Endothelial cell of umbilical vein (primary cell): ENCODE measurements around the gene EAF1. TPM values are rescaled to one million over a fixed set of nuclear protein-coding genes. Genes with fewer than 3 reads are reported as not detected.

Experiments
- BruUV-seq: library from RNA; stranded (reverse); fragments of 400-500 nt; replicated peaks from 2 replicates; lab custom pipeline; 2021; lab: Mats Ljungman, UMichigan
- CTCF ChIA-PET: fragments of 300-600, 350-600 bp; sonication (Branson Sonifier 250); formaldehyde crosslinking; loops from one replicate; lab custom pipeline; 2021; ENCODE audit warnings: antibody characterized with exemption, inconsistent platforms; lab: Charles Lee
- POLR2A ChIA-PET: fragments of 300-600, 350-600 bp; sonication (Branson Sonifier 250); formaldehyde crosslinking; loops from one replicate; lab custom pipeline; 2021; ENCODE audit warnings: antibody characterized with exemption, inconsistent platforms; lab: Charles Lee
- DNase-seq: peaks from one replicate; pipeline ENCODE4 v3.0.0-alpha.2; 2011; ENCODE audit warnings: low read depth, low spot score
- FAIRE-seq: peaks from 2 replicates; lab custom pipeline; 2011; peaks lifted over from hg19 to GRCh38; lab: Jason Lieb, UNC
- H2AFZ ChIP-seq: 2 replicates; pipeline ENCODE4 v1.6.0; 2012; ENCODE audit warnings: low read depth, low read length, control low read depth, inconsistent platforms
- H3K27ac ChIP-seq: 2 replicates; pipeline ENCODE4 v1.5.1; 2011; ENCODE audit warnings: low read depth, mild to moderate bottlenecking, control low read depth, low read length, moderate library complexity; ENCODE audit not compliant: insufficient read depth
- H3K27me3 ChIP-seq, 2 experiments: 2 replicates each; pipeline versions ENCODE4 v1.6.0 to v1.6.1; 2011; ENCODE audit warnings: low read length in 2 of 2, mixed read lengths in 1 of 2; ENCODE audit not compliant: control insufficient read depth in 2 of 2, insufficient read depth in 2 of 2
- H3K36me3 ChIP-seq, 2 experiments: 2 replicates in 1 of 2; 3 replicates in 1 of 2; pipeline ENCODE4 v1.5.1; 2011; ENCODE audit warnings: low read length in 2 of 2, mild to moderate bottlenecking in 1 of 2, moderate library complexity in 1 of 2; ENCODE audit not compliant: control insufficient read depth in 2 of 2, insufficient read depth in 2 of 2; ENCODE audit errors: extremely low read depth in 1 of 2
- H3K4me1 ChIP-seq: 3 replicates; pipeline ENCODE4 v1.5.1; 2011; ENCODE audit warnings: mild to moderate bottlenecking, low read length; ENCODE audit not compliant: control insufficient read depth, insufficient read depth; ENCODE audit errors: extremely low read depth
- H3K4me2 ChIP-seq: 2 replicates; pipeline ENCODE4 v1.6.1; 2011; ENCODE audit warnings: low read length, control low read depth, mixed read lengths; ENCODE audit not compliant: insufficient read depth
- H3K4me3 ChIP-seq, 3 experiments: fragments of 200-600 bp in 1 of 3; sonication (generic), shearing (Covaris generic) in 1 of 3; replicated peaks in 1 of 3; 2 replicates each; pipeline ENCODE4 v1.5.1; 2011 to 2016; ENCODE audit warnings: control low read depth in 3 of 3, low read length in 3 of 3, mild to moderate bottlenecking in 2 of 3, inconsistent platforms in 1 of 3, low read depth in 1 of 3, moderate library complexity in 1 of 3; ENCODE audit not compliant: insufficient read depth in 1 of 3
- H3K79me2 ChIP-seq: 2 replicates; pipeline ENCODE4 v1.6.0; 2012; ENCODE audit warnings: low read length, inconsistent platforms; ENCODE audit not compliant: control insufficient read depth, insufficient read depth
- H3K9ac ChIP-seq: replicated peaks from 2 replicates; pipeline ENCODE3; 2011; ENCODE audit warnings: low read length, control low read depth; ENCODE audit not compliant: insufficient read depth; ENCODE audit errors: extremely low read depth
- H3K9me1 ChIP-seq: replicated peaks from 3 replicates; pipeline ENCODE4 v1.6.0; 2011; ENCODE audit warnings: mild to moderate bottlenecking, low read length; ENCODE audit not compliant: control insufficient read depth, insufficient read depth; ENCODE audit errors: extremely low read depth
- H3K9me3 ChIP-seq: replicated peaks from 2 replicates; pipeline ENCODE4 v1.5.1; 2012; ENCODE audit warnings: low read length, inconsistent platforms; ENCODE audit not compliant: control insufficient read depth, insufficient read depth
- H4K20me1 ChIP-seq: replicated peaks from 2 replicates; pipeline ENCODE3; 2011; ENCODE audit warnings: mild to moderate bottlenecking, low read length; ENCODE audit not compliant: control insufficient read depth, insufficient read depth; ENCODE audit errors: extremely low read depth
- CTCF ChIP-seq, 2 donors: IDR thresholded peaks; 1 replicate in 1 of 2; 2 replicates in 1 of 2; pipeline ENCODE4 v1.5.1; 2011; ENCODE audit warnings: low read length in 2 of 2, mild to moderate bottlenecking in 2 of 2, moderate library complexity in 2 of 2, control low read depth in 1 of 2, inconsistent platforms in 1 of 2, low read depth in 1 of 2; ENCODE audit not compliant: insufficient read depth in 1 of 2; ENCODE audit errors: extremely low read depth in 1 of 2
- EZH2 ChIP-seq: IDR thresholded peaks from 2 replicates; pipeline ENCODE4 v1.6.1; 2012; ENCODE audit warnings: borderline replicate concordance, low read depth, mild to moderate bottlenecking, moderate library complexity, low read length, inconsistent platforms; ENCODE audit not compliant: severe bottlenecking
- FOS ChIP-seq: IDR thresholded peaks from 2 replicates; pipeline ENCODE4 v1.6.1; 2011; ENCODE audit warnings: mild to moderate bottlenecking, low read length, moderate library complexity, borderline replicate concordance; ENCODE audit not compliant: insufficient read depth
- GATA2 ChIP-seq: IDR thresholded peaks from 2 replicates; pipeline ENCODE4 v1.7.0; 2011; ENCODE audit warnings: low read depth, mild to moderate bottlenecking, moderate library complexity, mixed read lengths, low read length; ENCODE audit not compliant: insufficient read length, insufficient read depth
- JUN ChIP-seq: IDR thresholded peaks from 2 replicates; pipeline ENCODE4 v1.6.1; 2011; ENCODE audit warnings: borderline replicate concordance, low read depth; ENCODE audit not compliant: insufficient read length, insufficient read depth
- MAX ChIP-seq: IDR thresholded peaks from 2 replicates; pipeline ENCODE4 v1.6.1; 2011; ENCODE audit not compliant: insufficient read depth, insufficient read length
- MYC ChIP-seq: IDR thresholded peaks from one replicate; pipeline ENCODE4 v1.6.1; 2011; ENCODE audit warnings: mild to moderate bottlenecking, low read depth, low read length
- POLR2A ChIP-seq: IDR thresholded peaks from 2 replicates; pipeline ENCODE4 v1.6.1; 2012; ENCODE audit warnings: low read depth, mild to moderate bottlenecking, control low read depth, low read length
- POLR2AphosphoS5 ChIP-seq: IDR thresholded peaks from 2 replicates; pipeline ENCODE4 v1.6.1; 2012; ENCODE audit warnings: low read depth, mild to moderate bottlenecking, control low read depth, low read length, moderate library complexity; ENCODE audit not compliant: insufficient read depth
- dilution Hi-C: fragments of 300-500 bp; cut with MboI; formaldehyde crosslinking; loops from one replicate; pipeline ENCODE4 v1.15.0; 2019; ENCODE audit warnings: low sequenced_read_pairs; ENCODE audit not compliant: extremely low pct_ligation_motif_present
- intact Hi-C: fragments of 100-400 bp; cut with micrococcal nuclease; formaldehyde crosslinking; loops from one replicate; pipeline ENCODE4 v1.10.0; 2022
- polyA plus RNA-seq, 4 experiments: library from polyadenylated mRNA; depleted of rRNA in 3 of 4; stranded (reverse) in 3 of 4; unstranded in 1 of 4; fragments of >200 nt; gene quantifications; 2 replicates each; pipeline versions ENCODE4 v1.2.1 to v1.2.3, GENCODE V29; 2011 to 2012; ENCODE audit warnings: missing spikeins in 1 of 4
- total RNA-seq: library from RNA; stranded (reverse); gene quantifications from 2 replicates; pipeline ENCODE4 v1.2.3, GENCODE V29; 2021

The EAF1 gene
- total and polyA plus RNA-seq, 2 donors (not counting 3 experiments of a cell fraction or from before 2014, with no cell fraction given), result 8.7 to 18.2 TPM

GRCh38 chr3:15471861-15472260, 44.5 kb downstream of the EAF1 start:
- no peak for TF ChIP-seq EZH2
- no peak for TF ChIP-seq JUN
- no peak for TF ChIP-seq MYC
- TF ChIP-seq POLR2A, result no peak
- TF ChIP-seq MAX, result no peak
- TF ChIP-seq GATA2, result no peak
- no peak for TF ChIP-seq FOS
- no peak for TF ChIP-seq POLR2AphosphoS5
- TF ChIP-seq CTCF (IDR thresholded peaks at IDR 0.05; ENCODE audit: extremely low read depth in 1 of 2, insufficient read depth in 1 of 2, low read depth in 1 of 2, low read length in 2 of 2), result no peak
- Histone ChIP-seq H3K79me2 (no peaks in the 10 kb centered on the region), H3K9me3 (no peaks in the 10 kb centered on the region), H3K4me3 (no peak overlapping the region), H3K9me1 (no peaks in the 10 kb centered on the region), H3K36me3 (no peaks in the 10 kb centered on the region), H3K4me1 (no peaks in the 10 kb centered on the region), H3K27ac (no peak overlapping the region), H3K4me2 (no peak overlapping the region), H3K9ac (no peak overlapping the region), H2AFZ (no peak overlapping the region), H3K27me3 (peaks cover 0 to 2% of the 10 kb centered on the region in 2 experiments), H4K20me1 (no peaks in the 10 kb centered on the region)
- DNase-seq, result no peak
- intact Hi-C loops (no loop called here), dilution Hi-C loops (no loop called here)
- no TSS peak for BruUV-seq
- POLR2A ChIA-PET, result no interaction called here
- CTCF ChIA-PET, result no interaction called here
- FAIRE-seq, result no peak
